ENCODE measurements around the gene ADH5. TPM values are rescaled to one million over a fixed set of nuclear protein-coding genes. Genes with fewer than 3 reads are reported as not detected.

The ADH5 gene
- total and polyA plus RNA-seq, 9 of the 15 experiments (the other 6 are each of a cell fraction or from before 2014, with no cell fraction given), result 115 to 310 (median 200) TPM

DNA sequence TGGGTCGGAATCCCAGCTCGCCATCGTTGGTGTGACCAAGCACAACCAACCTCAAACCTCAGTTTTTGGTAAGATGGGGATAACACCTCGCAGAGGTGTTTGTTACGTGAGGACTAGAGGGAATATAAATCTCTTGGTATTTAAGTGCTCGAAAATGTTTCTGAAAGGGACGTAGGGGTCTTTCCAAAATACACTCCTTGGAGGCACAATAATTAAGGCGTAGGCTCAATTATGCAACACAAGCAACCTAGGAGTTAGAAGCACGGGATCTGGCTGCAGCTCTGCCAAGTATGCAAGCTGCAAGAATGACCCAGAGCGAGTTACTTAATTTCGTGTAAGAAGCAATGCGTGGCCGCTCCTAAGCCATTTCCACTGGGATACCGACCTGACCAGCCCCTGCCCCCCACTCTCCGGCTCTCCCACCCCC, 552 bp downstream of the ADH5 start (continued):
- TF ChIP-seq CREB1 (IDR thresholded peaks at IDR 0.05), result no peak
- 0 out of 2 replicates have a peak, but pooled peaks have one; percentile 7 for TF ChIP-seq CREB1 (CRISPR knock-in tag; IDR thresholded peaks at IDR 0.05)
- TF ChIP-seq YBX1 (IDR thresholded peaks at IDR 0.05), result no peak
- TF ChIP-seq ZSCAN32 (CRISPR knock-in tag; IDR thresholded peaks at IDR 0.05), result no peak
- TF ChIP-seq CTBP1 (IDR thresholded peaks at IDR 0.05; ENCODE audit: borderline replicate concordance), result no peak
- no peak for TF ChIP-seq ZNF23 (CRISPR knock-in tag; IDR thresholded peaks at IDR 0.05)
- TF ChIP-seq, protein P1, sequence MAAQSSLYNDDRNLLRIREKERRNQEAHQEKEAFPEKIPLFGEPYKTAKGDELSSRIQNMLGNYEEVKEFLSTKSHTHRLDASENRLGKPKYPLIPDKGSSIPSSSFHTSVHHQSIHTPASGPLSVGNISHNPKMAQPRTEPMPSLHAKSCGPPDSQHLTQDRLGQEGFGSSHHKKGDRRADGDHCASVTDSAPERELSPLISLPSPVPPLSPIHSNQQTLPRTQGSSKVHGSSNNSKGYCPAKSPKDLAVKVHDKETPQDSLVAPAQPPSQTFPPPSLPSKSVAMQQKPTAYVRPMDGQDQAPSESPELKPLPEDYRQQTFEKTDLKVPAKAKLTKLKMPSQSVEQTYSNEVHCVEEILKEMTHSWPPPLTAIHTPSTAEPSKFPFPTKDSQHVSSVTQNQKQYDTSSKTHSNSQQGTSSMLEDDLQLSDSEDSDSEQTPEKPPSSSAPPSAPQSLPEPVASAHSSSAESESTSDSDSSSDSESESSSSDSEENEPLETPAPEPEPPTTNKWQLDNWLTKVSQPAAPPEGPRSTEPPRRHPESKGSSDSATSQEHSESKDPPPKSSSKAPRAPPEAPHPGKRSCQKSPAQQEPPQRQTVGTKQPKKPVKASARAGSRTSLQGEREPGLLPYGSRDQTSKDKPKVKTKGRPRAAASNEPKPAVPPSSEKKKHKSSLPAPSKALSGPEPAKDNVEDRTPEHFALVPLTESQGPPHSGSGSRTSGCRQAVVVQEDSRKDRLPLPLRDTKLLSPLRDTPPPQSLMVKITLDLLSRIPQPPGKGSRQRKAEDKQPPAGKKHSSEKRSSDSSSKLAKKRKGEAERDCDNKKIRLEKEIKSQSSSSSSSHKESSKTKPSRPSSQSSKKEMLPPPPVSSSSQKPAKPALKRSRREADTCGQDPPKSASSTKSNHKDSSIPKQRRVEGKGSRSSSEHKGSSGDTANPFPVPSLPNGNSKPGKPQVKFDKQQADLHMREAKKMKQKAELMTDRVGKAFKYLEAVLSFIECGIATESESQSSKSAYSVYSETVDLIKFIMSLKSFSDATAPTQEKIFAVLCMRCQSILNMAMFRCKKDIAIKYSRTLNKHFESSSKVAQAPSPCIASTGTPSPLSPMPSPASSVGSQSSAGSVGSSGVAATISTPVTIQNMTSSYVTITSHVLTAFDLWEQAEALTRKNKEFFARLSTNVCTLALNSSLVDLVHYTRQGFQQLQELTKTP (IDR thresholded peaks at IDR 0.05; ENCODE audit: low read depth in 1 of 2, partially characterized antibody in 2 of 2), result no peak
- no peak for TF ChIP-seq TFE3 (CRISPR knock-in tag; IDR thresholded peaks at IDR 0.05)
- no peak for TF ChIP-seq ZBED1 (IDR thresholded peaks at IDR 0.05)
- TF ChIP-seq POLR2H (tag; IDR thresholded peaks at IDR 0.05; ENCODE audit: low read depth), result no peak
- TF ChIP-seq CEBPG (CRISPR knock-in tag; IDR thresholded peaks at IDR 0.05), result no peak
- TF ChIP-seq CEBPG (tag; conservative IDR thresholded peaks at IDR 0.05 in 1 of 2, IDR thresholded peaks at IDR 0.05 in 1 of 2), result peak in 1 of 2 experiments; percentile 69; a peak in 2 of 4 replicates
- no peak for TF ChIP-seq THRAP3 (IDR thresholded peaks at IDR 0.05; ENCODE audit: borderline replicate concordance)
- no peak for TF ChIP-seq RERE (CRISPR knock-in tag; IDR thresholded peaks at IDR 0.05; ENCODE audit: borderline replicate concordance)
- TF ChIP-seq SMARCA4 (IDR thresholded peaks at IDR 0.05), result no peak
- TF ChIP-seq CBFB (CRISPR knock-in tag; IDR thresholded peaks at IDR 0.05), result no peak
- no peak for TF ChIP-seq EP400 (IDR thresholded peaks at IDR 0.05)
- no peak for TF ChIP-seq BRF1 (IDR thresholded peaks at IDR 0.05; ENCODE audit: borderline replicate concordance, extremely low read depth, insufficient read length)
- TF ChIP-seq ZNF785 (CRISPR knock-in tag; IDR thresholded peaks at IDR 0.05), result no peak
